GM21423 (cell line): ENCODE data around the gene TNFRSF6B.
"Not testable (repeated sequence)": the region's sequence is repeated elsewhere in the genome, so short reads cannot be mapped to it uniquely, and the experiment has no call there.

Experiments
- ATAC-seq: cut with Tn5 transposase; IDR thresholded peaks from one replicate; pipeline ENCODE4 v1.9.1; 2021; ENCODE audit warnings: mild to moderate bottlenecking, moderate library complexity; ENCODE audit not compliant: unreplicated experiment

Gene TNFRSF6B

GRCh38 chr20:63661959-63662812 lies 34.3 kb upstream of the TNFRSF6B start:
- no peak for ATAC-seq

DNA sequence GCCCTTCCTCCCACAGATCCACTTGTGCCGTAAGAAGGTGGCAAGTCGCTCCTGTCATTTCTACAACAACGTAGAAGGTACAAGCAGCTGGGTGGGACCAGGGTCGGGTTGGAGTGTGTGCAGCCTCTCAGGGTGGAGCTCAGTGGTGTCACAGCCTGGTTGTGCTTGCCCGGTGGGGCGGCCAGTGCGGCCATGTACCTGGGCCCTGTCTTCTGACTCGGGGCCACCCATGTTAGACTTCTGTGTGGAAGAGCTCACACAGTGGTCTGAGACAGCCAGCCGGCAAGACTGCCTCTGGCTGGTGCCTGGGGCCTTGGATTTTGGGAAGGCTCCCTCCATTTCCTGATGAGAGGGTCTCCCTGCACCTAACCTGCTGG lies 33.7 kb upstream of the TNFRSF6B start:
- ATAC-seq, result no peak

DNA sequence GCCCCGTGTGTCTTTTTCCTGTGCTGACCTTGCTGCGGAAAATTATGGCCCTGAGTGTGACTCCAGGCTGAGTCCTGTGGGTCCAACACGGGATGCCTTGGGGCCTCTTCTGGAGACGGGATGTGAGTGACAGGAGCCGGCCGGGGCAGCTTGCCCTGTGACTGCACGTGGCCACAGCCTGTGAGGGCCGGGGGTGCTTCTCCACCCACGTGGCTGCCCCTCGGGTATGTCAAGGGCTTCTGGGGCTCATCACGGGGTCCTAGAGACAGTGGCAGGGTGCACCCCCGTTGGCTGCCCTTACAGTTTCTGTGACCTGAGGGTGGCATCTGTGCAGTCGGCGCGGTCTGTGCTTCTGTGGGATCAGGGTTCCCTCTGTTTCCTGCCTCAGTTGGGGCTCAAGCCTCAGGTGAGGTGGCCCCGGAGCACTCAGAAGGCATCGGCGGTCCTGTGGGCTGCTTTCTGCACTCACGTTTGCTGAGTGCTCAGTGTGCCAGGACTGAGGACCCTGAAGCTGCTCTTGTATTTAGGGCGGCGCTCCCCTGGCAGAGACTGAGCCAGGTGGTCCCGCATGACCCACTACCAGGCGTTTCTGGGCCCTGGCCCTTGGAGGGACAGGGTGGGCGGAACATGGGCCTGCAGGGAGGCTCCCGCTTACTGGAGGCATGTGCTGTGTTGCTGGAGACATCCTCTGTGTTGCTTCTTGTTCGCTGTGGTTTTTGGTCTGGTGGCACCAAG lies 33.0 kb upstream of the TNFRSF6B start:
- ATAC-seq, result no peak

GRCh38 chr20:63664143-63664851 lies 32.2 kb upstream of the TNFRSF6B start:
- no peak for ATAC-seq

DNA sequence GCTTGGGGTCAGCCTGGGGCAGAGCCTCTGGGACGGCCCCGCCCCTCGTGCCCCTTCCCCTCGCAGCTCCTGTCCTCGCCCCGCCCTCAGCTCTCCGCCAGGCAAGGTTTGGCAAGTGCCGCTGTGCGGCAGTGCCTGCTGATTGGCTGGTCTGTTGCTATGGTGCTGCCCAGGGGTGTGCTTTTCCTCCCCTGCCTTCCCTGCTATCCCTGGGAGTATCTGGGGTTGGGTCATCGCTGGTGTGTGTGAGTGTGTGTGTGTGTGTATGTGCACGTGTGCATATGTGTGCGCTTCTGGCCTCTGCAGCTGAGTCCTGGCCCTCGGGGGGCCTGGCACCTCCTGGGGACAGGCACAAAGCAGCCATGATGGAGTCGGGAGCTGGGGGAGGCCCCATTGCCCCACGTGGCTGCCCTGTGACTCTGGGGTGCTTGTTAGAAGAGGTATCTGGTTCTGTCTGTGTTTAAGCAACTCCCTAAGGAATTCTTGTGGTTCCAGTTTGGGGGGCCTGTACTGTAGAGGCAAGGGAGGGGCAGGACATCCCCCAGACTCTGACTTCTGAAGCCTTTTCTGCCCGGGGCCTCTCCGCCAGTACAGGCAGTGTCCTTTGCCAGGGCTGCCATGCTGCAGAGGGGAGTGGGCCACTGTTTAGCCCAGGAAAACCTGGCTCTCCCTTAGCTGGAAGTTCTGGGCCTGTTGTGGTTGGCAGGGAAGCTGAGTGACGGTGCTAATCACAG lies 31.4 kb upstream of the TNFRSF6B start:
- ATAC-seq, result no peak

GRCh38 chr20:63665708-63666107 lies 30.7 kb upstream of the TNFRSF6B start:
- no peak for ATAC-seq

- no peak for ATAC-seq
Measured at GRCh38 chr20:63667858-63668257, 28.6 kb upstream of the TNFRSF6B start.

DNA sequence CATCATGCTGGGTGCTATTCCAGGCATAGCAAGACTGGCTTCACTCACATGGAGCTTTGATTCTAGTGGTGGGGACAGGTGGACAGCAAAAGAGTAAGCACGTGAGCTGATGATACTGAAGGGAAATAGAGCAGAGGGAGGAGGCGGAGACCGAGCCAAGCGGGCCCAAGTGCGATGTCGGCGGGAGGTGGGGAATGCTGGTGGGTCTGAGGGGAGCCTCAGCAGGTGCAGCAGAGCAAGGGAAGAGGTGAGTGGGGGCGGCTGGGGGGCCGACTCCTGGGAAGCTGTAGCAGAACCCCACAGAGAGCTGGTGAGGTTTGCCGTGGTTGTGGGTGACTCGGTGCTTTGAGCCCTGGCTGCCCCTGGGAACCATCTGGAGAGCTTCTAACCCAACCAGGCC lies 28.1 kb upstream of the TNFRSF6B start:
- ATAC-seq, result no peak

DNA sequence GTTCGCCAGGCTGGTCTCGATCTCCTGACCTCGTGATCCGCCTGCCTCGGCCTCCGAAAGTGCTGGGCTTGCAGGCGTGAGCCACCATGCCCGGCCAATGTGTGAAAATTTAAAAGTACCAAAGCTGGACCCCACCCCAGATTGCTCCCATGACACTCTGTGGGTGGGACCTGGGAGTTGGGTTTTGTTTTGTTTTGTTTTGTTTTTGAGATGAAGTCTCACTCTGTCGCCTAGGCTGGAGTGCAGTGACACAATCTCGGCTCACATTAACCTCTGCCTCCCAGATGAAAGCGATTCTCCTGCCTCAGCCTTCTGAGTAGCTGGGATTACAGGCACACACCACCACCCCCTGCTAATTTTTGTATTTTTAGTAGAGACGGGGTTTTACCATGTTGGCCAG lies 24.8 kb upstream of the TNFRSF6B start:
- ATAC-seq, result not testable (repeated sequence)

GRCh38 chr20:63672666-63673065 lies 23.8 kb upstream of the TNFRSF6B start:
- ATAC-seq, result no peak

GRCh38 chr20:63673951-63674350 lies 22.5 kb upstream of the TNFRSF6B start:
- no peak for ATAC-seq

GRCh38 chr20:63675681-63676368 lies 20.6 kb upstream of the TNFRSF6B start:
- ATAC-seq, result no peak

DNA sequence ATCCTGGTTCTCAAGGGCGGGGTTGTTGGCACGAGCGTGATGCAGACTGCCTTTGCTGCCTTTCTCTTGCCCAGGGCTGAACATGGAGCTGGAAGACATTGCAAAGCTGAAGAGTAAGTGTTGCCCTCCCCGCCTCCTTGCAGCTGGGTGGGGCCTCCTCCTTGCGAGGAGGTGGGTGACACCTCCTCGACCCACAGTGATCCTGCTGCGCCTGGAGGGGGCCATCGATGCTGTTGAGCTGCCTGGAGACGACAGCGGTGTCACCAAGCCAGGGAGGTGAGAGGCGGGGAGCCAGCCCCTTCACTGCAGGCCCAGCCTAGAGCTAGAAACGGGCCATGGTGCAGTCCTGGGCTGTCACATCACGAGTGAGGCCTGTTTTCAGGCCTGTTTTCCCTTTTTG lies 18.4 kb upstream of the TNFRSF6B start:
- no peak for ATAC-seq

GRCh38 chr20:63678667-63679465 lies 17.6 kb upstream of the TNFRSF6B start:
- no peak for ATAC-seq

DNA sequence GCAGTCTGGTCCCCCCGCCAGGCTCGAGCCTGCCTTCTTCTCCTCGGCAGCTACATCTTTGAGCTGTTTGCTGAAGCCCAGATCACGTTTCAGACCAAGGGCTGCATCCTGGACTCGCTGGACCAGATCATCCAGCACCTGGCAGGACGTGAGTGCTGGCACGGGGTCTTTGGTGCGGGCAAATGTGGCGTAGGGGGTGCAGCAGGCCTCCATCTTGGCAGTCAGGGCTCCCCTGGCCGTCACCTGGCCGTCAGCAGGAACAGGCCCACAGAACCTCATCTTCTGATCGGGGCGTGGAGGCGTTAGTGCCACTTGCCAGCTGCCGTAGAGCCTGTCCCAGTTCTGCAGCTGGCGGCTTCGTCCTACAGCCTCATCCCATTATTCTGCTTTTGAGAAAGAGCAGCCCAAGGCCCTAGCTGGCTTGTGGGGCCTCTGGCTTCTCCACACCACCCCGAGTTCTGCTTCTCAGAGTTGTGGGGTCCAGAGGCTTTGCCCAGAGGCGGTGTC lies 16.6 kb upstream of the TNFRSF6B start:
- no peak for ATAC-seq

- ATAC-seq, result no peak
Measured at GRCh38 chr20:63680427-63680826, 16.0 kb upstream of the TNFRSF6B start.

DNA sequence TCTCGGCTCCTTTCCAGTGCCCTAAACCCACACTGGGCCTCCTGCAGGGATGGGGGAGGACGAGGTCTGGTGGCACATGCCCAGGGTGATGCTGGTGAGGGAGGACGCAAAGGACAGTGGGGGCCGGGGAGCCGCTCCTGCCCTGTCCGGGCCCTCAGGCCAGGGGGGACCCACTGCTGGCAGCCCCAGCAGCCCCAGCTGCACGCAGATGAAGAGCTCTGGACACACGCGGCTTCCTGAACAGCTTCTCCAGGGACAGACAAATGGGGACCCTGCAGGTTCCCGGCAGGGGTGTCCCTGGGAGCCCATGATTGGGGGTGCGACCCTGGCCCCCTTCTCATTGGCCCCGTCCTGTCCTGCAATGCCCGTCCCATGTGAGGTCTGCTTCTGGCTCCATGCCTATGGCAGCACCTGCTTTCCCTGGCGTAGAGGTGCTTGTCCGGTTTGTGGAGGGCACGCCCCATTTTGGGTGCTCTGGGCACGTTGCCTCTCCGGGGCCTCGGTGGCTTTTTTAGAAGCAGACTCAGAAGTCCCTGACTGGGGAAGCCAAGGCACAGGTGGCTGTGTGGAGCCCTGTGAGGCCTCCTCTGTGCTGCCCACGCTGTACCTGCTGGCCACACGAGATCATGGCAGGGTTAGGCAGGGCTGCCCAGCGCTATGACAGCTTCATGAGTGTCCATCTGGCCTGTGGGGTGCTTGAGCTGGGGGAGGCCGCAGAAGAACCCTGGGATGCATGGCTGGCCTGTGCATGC lies 15.4 kb upstream of the TNFRSF6B start:
- ATAC-seq, result no peak

- no peak for ATAC-seq
Measured at GRCh38 chr20:63681609-63682142, 14.8 kb upstream of the TNFRSF6B start.
